GM19023 (cell line): ENCODE data around the gene TTC39A.
A peak's percentile ranks its signal among the peaks of the same experiment; 100 is the strongest.

Experiments used
- ATAC-seq: cut with Tn5 transposase; IDR thresholded peaks from one replicate; pipeline ENCODE4 v1.9.1; 2021; ENCODE audit warnings: mild to moderate bottlenecking, moderate library complexity; ENCODE audit not compliant: unreplicated experiment

Gene TTC39A

GRCh38 chr1:51299185-51299885 is 31.0 kb downstream of the TTC39A start:
- ATAC-seq = no peak

GRCh38 chr1:51298322-51298705 is 32.0 kb downstream of the TTC39A start:
- no peak for ATAC-seq

GRCh38 chr1:51297401-51298321 is 32.7 kb downstream of the TTC39A start:
- ATAC-seq = no peak

DNA sequence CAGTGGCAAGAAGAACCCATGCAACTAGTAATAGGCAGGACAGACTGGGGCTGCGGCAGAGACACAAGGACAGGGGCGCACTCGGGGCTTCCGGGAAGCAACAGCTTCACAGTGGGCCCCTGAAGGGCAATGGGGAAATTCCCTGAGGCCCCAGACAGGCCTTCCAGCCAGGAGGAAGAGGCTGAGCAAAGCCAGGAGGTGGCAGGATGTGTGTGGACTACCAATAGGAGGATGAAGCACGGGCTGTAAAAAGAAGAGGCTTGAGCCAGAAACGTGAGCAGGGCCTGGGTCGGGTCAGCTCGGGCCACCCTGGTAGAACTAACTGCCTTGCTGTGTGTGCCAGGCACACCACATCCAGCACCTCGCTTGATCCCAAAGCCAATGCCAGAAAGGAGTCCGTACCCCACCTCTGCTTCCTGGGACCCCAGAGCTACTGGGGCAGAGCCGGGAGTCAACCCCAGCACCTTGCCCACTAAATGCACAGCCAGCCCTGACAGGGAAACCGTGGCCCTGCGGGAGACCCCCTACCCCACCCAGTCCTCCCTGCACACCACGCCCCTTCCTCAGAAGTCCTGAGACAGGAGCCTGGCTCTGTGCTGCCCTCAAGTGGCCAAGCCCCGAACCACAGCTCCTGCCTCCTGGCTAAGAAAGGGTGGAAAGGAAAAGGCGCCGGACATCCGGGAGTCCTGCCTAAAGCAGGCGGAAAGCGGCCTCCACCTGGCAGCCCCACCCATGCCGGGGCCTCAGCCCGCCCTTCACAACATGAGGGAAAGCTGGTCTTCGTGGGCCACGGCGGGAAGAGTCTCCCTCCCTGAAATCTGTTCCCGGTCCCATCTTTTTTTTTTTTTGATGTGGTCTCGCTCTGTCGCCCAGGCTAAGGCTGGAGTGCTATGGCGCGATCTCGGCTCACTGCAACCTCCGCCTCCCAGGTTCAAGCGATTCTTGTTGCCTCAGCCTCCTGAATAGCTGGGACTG is 33.7 kb downstream of the TTC39A start:
- ATAC-seq = peak; percentile 62

- ATAC-seq = no peak
These were observed 34.4 kb downstream of the TTC39A start for GRCh38 chr1:51295926-51296325.

GRCh38 chr1:51294566-51295184 is 35.7 kb downstream of the TTC39A start:
- no peak for ATAC-seq

GRCh38 chr1:51293898-51294515 is 36.4 kb downstream of the TTC39A start:
- no peak for ATAC-seq

GRCh38 chr1:51290489-51290847 is 39.9 kb downstream of the TTC39A start:
- ATAC-seq = no peak

DNA sequence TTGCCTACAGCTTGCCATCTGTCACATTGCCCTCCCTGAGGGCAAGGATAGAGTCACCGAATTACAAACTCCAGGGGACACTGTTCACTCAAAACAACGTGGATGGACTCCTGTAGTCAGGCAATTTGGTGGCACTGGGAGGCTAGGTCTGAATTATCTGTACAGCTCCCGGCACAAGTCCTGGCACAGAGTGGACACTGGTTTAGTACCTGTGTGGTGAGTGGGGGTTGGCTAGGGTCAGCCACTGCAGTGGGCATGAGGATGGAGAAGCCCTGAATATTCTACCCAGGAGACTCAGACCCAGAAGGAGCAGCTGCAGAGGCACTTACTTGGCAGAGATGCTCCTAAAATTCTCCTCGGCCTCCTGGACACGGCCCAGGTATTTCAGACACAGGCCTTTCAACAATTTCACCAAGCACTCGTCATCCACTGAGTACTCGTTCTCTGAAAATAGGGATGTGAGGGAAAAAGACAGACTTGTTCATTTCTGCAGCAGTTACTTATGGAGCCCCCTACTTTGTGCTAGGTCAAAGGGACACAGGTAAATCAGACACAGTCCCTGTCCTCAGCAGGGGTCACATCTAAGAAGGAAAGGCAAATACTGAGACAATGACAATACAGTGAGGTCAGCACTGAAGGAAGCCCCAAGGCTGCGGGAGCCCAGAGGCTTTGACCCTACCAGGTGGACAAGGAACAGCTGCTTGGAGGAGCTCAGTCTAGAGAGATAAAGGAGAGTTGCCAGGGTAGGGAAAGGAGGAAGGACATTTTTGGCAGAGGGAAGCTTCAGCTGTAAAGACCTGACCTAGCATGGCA is 40.5 kb downstream of the TTC39A start:
- no peak for ATAC-seq

- no peak for ATAC-seq
These were observed 41.8 kb downstream of the TTC39A start for GRCh38 chr1:51288578-51288977.

- ATAC-seq = no peak
These were observed 42.4 kb downstream of the TTC39A start for GRCh38 chr1:51287966-51288365.

DNA sequence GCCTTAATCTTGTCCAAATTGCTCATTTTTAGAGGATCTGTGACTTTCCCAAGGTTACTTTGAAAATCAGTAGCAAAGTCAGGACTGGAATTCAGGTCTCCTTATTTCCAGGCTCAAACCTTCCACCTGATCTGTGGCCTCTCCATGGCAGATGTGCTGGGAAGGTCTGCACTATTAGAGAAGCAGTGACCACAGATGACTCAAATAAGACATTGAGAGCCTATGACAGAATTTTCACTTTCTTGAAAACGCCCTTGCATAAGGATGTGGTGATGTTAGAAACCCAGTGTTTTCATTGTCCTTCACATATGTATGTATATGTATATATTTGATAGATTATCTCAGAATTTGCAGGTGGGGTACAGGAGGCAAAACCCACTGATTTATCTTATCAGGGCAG is 45.3 kb downstream of the TTC39A start:
- ATAC-seq = peak; percentile 87

DNA sequence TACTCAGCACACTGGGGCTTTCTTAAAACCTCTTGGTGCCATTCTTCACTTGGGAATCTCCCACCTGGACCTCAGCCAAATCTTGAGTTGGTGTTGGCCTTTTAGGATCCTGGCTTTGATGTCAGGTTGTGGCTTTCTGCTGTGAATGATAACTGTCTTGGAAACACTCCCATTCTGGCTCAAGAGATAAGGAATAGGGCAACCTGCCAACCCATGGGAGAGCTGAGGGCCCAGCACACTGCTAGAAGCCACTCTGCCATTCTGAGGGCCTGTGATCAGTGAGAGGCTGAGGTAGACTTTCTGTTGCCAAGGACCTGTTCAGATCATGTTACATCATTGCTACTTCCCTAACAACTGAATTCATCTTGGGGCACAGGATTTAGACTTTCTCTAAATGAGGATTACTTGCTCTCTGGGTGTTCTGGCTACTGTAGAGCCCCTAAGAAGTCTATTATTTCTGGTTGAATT is 45.8 kb downstream of the TTC39A start:
- ATAC-seq = peak; percentile 26

- ATAC-seq = no peak
These were observed 46.4 kb downstream of the TTC39A start for GRCh38 chr1:51283979-51284378.

GRCh38 chr1:51282605-51283004 is 47.8 kb downstream of the TTC39A start:
- no peak for ATAC-seq

DNA sequence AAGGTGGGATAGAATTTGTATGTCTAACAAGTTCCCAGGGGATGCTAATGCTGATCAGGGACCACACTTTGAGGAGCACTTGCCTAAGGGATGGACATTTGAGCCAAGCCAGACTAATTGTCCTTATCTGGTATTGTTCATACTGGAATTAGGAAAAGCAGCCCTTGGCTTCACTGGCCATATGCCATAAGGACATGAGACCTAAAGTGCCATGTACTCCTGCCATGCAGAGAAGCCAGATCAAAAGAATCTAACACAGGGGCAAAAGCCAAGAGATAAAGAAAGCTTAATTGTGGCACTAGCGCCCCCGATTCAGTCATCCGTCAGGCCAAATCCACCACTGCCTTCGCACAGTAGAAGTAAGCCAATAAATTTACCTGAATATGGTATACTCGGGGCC is 48.6 kb downstream of the TTC39A start:
- ATAC-seq = no peak

GRCh38 chr1:51280321-51280978 is 49.9 kb downstream of the TTC39A start:
- ATAC-seq = no peak

DNA sequence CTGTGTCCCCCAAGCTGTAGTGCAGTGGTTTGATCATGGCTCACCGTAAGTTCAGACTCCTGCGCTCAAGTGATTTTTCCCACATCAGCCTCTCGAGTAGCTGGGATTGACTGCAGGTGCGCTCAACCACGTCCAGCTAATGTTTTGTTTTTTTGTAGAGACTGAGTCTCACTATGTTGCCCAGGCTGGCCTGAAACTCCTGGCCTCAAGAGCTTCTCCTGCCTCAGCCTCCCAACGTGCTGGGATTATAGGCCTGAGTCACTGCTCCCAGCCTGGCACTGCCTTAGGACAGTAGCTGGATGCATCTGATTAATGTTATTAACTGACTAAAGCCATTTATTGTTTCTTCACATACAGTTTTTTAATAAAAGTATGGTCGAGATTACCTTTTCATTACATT is 54.1 kb downstream of the TTC39A start:
- ATAC-seq = no peak

DNA sequence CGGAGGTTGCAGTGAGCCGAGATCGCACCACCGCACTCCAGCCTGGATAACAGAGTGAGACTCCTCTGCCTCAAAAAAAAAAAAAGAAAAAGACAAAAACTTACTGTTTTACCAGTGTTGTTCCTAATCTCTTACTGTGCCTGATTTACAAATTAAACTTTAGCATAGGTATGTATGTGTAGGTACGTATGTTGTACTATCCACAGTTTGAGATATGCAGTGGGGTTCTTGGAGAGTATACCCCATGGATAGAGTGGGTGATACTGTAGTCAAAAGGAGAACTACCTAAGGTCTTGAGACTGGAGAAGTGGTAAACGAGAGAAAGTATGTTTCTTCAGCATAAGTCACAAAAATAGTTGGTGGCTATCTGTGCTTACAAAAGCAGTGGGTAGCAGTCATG is 55.7 kb downstream of the TTC39A start:
- ATAC-seq = no peak
